NCI-H1930 (cell line): Measurements from ENCODE around the gene PGAM1.
"Not testable (repeated sequence)": the region's sequence is repeated elsewhere in the genome, so short reads cannot be mapped to it uniquely, and the experiment has no call there.

ENCODE experiments used
- DNase-seq, 2 experiments: peaks; one replicate each; lab custom pipeline; 2025; lab: John Stamatoyannopoulos, UW

Gene PGAM1

GRCh38 chr10:97425964-97426775, at the start of gene PGAM1:
Gene PGAM1 (plus strand): TSS chr10:97426191. CDS start chr10:97426308, 117 bp downstream.
- peak; percentile 80 to 86 for DNase-seq

DNA sequence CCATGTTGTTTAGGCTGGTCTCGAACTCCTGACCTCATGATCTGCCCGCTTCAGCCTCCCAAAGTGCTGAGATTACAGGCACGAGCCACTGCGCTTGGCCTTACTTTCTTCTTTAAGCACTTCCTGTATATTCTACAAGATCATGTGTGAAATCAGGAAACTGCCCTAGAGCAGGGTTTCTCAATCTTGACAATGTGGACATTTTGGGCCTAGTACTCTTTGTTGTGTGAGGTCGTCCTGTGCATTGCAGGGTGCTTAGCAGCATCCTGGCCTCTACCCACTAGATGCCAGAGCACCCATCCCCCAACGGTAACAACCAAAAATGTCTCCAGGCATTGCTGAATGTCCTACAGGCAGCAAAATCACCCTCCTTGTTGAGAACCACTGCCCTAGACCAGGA, 49.6 kb upstream of the PGAM1 start:
- no peak for DNase-seq

GRCh38 chr10:97378933-97379921, 46.8 kb upstream of the PGAM1 start:
- DNase-seq: no peak

DNA sequence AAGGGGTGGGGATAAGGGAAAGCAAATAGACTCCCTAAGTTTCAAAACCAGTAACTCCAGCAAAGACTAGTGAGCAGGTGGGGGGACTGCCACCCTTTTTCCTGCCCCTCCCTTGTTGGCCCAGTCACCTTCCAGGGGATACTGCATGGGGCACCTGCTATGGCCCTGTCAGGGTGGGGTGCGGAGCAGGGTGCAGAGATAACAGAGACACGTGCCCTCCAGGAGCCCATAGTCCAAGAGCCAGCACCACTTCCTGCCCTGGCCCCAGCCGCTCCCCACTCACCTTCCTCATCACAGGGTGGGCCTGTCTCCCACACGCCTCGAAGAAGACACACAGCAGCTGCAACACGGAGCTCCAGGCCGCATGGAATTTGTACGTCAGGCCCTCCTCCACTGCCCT, 45.5 kb upstream of the PGAM1 start:
- no peak for DNase-seq

DNA sequence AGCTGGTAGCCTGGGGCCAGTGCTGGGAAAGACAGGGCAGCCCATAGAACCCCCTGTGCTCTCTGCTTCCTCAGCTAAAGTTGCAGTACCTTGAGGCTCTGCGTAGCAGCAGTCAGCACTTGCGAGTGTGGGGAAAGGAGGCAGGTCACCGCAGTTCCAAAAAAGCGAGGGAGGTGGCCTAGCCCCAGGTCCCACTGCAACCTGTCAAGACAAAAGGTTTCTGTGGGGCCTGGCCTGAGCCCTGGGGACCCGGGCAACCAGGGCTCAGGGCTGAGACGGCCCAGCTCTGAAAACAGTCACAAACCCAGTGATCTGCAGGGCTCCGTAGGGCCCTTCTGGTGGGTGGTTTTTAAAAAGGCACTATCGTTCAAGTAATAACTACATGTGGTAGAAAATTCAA, 44.4 kb upstream of the PGAM1 start:
- DNase-seq: no peak

- DNase-seq: no peak
Measured at GRCh38 chr10:97383159-97383558, 42.8 kb upstream of the PGAM1 start.

DNA sequence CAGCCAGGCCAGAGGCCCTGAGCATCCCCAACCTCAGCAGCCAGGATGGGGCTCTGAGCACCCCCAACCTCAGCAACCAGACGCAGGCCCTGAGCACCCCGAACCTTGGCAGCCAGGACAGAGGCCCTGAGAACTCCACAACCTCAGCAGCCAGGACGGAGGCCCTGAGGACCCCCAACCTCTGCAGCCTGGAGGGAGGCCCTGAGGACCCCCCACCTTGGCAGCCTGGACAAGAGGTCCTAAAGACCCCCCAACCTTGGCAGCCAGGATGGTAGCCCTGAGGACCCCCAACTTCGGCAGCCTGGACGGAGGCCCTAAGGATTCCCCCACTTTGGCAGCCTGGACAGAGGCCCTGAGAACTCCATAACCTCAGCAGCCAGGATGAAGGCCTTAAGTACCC, 41.8 kb upstream of the PGAM1 start:
- no peak for DNase-seq

DNA sequence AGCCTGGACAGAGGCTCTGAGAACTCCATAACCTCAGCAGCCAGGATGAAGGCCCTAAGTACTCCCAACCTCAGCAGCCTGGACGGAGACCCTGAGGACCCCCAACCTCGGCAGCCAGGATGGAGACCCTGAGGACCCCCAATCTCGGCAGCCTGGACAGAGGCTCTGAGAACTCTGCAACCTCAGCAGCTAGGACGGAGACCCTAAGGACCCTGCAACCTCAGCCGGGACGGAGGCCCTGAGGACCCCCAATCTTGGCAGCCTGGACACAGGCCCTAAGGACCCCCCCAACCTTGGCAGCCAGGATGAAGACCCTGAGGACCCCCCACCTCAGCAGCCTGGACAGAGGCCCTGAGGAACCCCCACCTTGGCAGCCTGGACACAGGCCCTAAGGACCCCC, 41.4 kb upstream of the PGAM1 start:
- no peak for DNase-seq

DNA sequence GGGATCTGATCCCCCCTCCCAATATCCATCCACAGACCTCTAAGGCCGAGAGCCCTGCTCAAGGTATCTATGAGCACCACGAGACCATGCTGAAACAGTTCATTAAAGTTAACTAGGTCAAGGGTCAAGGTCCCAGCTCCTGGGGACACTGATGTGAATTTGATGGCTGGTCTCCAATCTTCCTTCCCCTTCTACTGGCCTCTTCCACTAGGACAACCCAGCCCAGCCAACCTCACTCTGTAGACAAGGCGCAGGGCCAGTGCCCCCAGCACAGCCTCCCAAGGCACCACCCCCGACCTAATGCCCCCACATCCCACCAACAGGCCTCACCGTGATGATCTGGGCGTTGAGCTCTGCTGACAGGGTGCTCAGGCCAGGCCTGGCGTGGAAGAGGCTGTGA, 40.4 kb upstream of the PGAM1 start:
- DNase-seq: no peak

GRCh38 chr10:97388152-97388551, 37.8 kb upstream of the PGAM1 start:
- no peak for DNase-seq

- DNase-seq: no peak
Measured at GRCh38 chr10:97390091-97390490, 35.9 kb upstream of the PGAM1 start.

DNA sequence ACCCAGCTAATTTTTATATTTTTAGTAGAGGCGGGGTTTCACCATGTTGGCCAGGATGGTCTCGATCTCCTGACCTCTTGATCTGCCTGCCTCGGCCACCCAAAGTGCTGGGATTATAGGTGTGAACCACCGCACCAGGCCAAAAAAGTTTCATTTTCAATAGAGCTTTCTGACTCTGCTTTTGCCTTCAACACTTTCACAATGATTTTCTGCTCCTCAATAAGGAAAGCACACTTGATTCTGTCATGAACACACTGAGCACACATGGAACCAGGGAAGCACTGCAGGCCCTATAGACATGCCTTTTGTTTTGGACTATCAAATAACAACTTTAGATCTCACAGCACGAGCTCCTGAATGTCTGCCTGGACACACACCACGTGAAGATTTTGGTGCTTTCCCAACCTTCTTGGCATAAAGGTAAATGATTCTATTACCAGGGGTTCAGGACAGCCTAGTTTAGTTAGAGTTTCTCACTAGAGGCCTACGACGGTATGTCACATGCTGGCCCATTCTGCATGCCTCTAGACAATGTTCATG, 32.9 kb upstream of the PGAM1 start:
- no peak for DNase-seq

GRCh38 chr10:97396056-97396455, 29.9 kb upstream of the PGAM1 start:
- no peak for DNase-seq

DNA sequence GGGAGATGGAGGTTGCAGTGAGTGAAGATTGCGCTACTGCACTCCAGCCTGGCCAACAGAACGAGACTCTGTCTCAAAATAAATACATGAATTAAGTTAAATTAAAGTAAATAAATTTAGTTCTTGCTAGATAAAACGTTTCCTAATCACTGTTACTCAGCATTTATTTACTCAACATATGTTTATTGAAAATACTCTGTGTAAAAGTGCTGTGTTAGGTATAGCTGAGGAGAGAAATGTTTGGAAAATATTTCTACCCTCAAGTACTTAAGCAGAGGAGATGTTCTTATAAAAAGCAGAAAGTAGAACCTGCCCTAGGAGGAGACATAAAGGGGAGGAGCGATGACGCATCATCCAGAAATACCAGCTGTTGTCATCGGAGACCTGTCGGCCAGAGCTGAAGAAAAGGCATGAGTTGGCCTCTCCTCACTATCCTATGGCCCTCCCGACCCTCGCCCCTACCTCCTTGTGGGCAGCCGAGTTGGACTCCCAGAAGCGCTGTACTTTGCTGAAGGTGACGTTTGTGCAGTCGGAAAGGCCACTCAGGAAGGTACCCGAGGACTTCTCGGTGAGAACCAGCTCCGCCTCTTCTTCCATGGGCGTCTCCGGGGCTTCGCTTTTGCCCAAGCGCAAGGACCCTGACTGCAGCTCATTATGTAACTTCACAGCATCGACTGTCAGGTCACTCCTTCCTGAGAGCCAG, 26.0 kb upstream of the PGAM1 start:
- DNase-seq: no peak

DNA sequence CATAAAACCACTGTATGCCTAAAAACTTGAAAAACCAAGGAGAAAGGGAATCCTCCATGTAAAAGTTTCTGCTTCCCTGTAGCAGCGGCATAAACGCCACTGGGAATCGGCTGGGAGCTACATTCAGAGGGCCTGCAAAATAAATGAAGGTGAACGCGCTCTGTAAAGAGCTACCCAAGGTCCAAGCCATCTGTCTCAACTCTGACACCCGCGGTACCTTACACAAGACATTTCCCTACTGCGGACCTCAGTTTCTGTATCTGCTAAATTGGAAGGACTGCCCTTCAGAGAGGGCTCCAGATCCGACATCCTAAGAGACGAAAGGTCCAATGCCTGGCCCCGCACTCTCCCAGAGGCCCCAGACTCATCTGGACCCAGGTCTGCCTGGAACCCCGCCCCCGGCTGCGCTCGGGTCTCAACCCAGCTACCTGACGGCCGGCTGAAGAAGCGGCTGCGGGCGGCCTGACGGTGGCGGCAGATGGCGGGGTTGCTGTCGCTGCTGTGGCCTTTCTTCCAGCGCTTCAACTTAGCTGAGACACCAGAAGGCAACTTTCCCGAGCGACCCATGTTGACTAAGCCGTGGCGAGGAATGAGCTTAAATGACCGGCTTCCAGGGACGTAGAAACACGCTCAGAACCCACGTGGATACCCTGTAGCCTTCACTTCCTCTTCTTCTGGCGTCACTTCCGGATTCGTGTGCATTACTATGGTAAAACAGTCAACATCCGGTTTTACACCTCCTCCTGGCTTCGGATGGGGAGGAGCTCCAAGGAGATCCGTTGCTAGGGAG, 25.1 kb upstream of the PGAM1 start, which contains the start of gene RRP12:
TSS of gene RRP12 (minus strand) at position 676 of the 790 bp plus-strand sequence. CDS start at position 567, 109 bp downstream.
- DNase-seq: peak; percentile 76 to 90

DNA sequence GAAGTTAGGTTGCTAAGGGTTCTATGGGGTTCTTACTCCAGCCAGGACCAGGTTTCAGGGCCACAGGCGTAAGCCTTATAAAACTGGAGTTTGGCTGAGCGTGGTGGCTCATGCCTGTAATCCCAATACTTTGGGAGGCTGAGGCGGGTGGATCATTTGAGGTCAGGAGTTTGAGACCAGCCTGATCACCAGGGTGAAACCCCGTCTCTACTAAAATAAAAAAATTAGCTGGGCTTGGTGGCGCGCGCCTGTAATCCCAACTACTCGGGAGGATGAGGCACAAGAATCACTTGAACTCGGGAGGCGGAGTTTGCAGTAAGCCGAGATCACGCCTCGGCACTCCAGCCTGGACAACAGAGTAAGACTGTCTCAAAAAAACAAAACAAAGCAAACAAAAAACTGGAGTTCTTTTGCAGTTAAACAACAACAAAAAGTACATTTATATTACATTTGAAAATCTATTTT, 24.5 kb upstream of the PGAM1 start:
- no peak for DNase-seq

DNA sequence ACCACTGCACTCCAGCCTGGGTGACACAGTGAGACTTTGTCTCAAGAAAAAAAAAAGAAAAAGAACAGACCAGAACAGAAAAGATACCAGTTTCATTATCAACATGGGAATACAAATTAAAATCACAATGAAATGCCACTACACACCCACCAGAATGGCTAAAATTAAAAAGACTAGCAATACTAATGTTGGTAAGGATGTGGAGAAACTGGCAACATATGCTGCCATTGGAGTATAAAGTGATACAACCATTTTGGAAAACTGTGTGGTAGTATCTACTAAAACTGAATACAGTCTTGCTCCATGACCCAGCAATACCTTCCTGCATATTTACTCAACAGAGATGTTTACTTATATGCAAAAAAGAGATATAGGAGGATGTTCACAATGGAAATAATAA, 21.9 kb upstream of the PGAM1 start:
- no peak for DNase-seq

GRCh38 chr10:97406064-97406463, 19.9 kb upstream of the PGAM1 start:
- no peak for DNase-seq

DNA sequence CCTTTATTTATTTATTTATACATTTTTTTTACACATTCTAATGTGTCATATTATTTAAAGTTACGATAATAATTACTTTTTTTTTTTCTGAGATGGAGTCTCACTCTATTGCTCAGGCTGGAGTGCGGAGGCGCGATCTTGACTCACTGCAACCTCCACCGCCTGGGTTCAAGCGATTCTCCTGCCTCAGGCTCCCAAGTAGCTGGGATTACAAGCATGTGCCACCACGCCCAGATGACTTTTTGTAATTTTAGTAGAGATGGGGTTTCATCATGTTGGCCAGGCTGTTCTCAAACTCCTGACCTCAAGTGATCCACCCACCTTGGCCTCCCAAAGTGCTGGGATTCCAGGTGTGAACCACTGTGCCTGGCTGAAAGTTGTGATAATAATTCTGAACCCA, 19.5 kb upstream of the PGAM1 start:
- DNase-seq: not testable (repeated sequence)

- peak; percentile 73 to 75 for DNase-seq
Measured at GRCh38 chr10:97407211-97407951, 18.6 kb upstream of the PGAM1 start.
